ENCODE measurements around the gene SPRR2D. TPM values are rescaled to one million over a fixed set of nuclear protein-coding genes. Genes with fewer than 3 reads are reported as not detected.
A peak's percentile ranks its signal among the peaks of the same experiment; 100 is the strongest.
"Not testable (repeated sequence)": the region's sequence is repeated elsewhere in the genome, so short reads cannot be mapped to it uniquely, and the experiment has no call there.

The SPRR2D gene
- polyA plus RNA-seq, 6 donors from 2014 or later, result not detected

DNA sequence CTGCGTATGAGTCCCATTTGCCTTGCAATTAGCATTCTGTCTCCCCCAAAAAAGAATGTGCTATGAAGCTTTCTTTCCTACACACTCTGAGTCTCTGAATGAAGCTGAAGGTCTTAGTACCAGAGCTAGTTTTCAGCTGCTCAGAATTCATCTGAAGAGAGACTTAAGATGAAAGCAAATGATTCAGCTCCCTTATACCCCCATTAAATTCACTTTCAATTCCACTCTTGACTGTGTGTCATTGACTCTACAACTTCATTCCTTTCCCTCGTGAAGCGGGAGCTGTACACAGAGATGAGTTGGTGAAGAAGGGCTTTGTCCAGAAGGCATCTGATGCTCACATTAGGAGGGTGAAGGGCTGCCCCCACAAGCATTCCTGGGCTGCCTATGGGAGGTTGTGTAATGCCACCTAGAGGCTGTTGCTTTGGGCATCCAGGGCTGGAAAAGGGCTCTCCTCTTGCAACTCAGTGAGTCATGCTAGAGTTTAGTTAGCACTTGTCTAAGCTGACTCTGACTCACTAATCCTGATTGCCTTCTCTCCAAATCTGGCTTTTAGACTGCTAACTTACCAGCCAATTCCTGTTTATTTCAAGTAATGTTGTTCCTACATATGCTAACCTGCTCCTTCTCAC lies 8.1 kb downstream of the SPRR2D start:
- H3K4me1 Mint-ChIP-seq, result peaks cover 5 to 10% (median 6%) of the 10 kb centered on the region in 3 donors
- peaks cover 66 to 81% (median 69%) of the 10 kb centered on the region in 3 donors for H3K27me3 Mint-ChIP-seq
- H3K36me3 Mint-ChIP-seq, result no peaks in the 10 kb centered on the region
- ATAC-seq (ENCODE audit: low read depth in 2 of 2), result no peak
- H3K27ac Mint-ChIP-seq, result no peak overlapping the region
- peaks cover 0 to 18% (median 7%) of the 10 kb centered on the region in 7 donors for H3K9me3 Mint-ChIP-seq
- no peak overlapping the region for H3K4me3 Mint-ChIP-seq
- no peak for DNase-seq

- H3K27me3 Mint-ChIP-seq, result peaks cover 65 to 76% (median 68%) of the 10 kb centered on the region in 3 donors
- H3K4me3 Mint-ChIP-seq, result no peak overlapping the region
- DNase-seq (no peak), ATAC-seq (ENCODE audit: low read depth in 2 of 2) (no peak)
- no peak overlapping the region for H3K27ac Mint-ChIP-seq
- H3K36me3 Mint-ChIP-seq, result no peaks in the 10 kb centered on the region
- peaks cover 0 to 18% (median 5%) of the 10 kb centered on the region in 7 donors for H3K9me3 Mint-ChIP-seq
- peaks cover 5 to 10% (median 6%) of the 10 kb centered on the region in 3 donors for H3K4me1 Mint-ChIP-seq
Measured at GRCh38 chr1:153032073-153032472, 8.8 kb downstream of the SPRR2D start.

DNA sequence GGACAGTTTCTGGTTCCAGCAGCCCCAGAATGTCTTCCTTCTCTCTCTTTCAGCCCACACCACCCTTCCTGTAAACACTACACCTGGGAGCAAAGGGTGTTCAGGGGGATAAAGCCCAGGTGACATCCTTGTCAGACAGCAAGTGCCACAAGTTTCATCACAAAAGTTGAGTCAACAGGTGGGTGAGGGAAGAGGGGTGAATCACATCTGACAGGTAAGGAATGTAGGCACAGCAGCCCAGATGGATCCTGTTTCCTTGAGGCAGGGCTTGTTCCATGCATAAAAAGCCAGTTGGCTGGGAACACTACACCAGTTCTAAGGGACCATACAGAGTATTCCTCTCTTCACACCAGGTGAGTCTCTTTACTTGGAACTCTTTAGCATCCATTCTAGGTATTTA lies 10.0 kb downstream of the SPRR2D start, which contains the start of gene SPRR1B:
Gene SPRR1B, plus strand, starts transcription at position 309 of the 400 bp plus-strand sequence. CDS start 1,143 bp downstream, outside the sequence.
- Mint-ChIP-seq H3K27me3 (peaks cover 59 to 75% (median 73%) of the 10 kb centered on the region in 3 donors), H3K36me3 (no peaks in the 10 kb centered on the region), H3K27ac (no peak within 1 kb of the TSS), H3K4me3 (no peak within 1 kb of the TSS), H3K9me3 (peaks cover 0 to 12% (median 5%) of the 10 kb centered on the region in 7 donors), H3K4me1 (peaks cover 5 to 10% (median 6%) of the 10 kb centered on the region in 3 donors)
- no peak for DNase-seq
- ATAC-seq (ENCODE audit: low read depth in 2 of 2), result no peak

GRCh38 chr1:153028766-153029165 lies 12.2 kb downstream of the SPRR2D start:
- no peak for ATAC-seq (ENCODE audit: low read depth in 2 of 2)
- Mint-ChIP-seq H3K9me3 (peaks cover 0 to 9% (median 3%) of the 10 kb centered on the region in 7 donors), H3K27me3 (peaks cover 49 to 75% (median 74%) of the 10 kb centered on the region in 3 donors), H3K4me3 (no peak overlapping the region), H3K4me1 (peaks cover 5 to 10% (median 6%) of the 10 kb centered on the region in 3 donors), H3K36me3 (no peaks in the 10 kb centered on the region), H3K27ac (no peak overlapping the region)
- no peak for DNase-seq

- no peak for DNase-seq
- Mint-ChIP-seq H3K4me3 (no peak overlapping the region), H3K36me3 (no peaks in the 10 kb centered on the region), H3K9me3 (peaks cover 0 to 9% (median 3%) of the 10 kb centered on the region in 7 donors), H3K27me3 (peaks cover 51 to 73% (median 68%) of the 10 kb centered on the region in 3 donors), H3K27ac (no peak overlapping the region), H3K4me1 (peaks cover 0 to 12% (median 8%) of the 10 kb centered on the region in 3 donors)
- ATAC-seq (ENCODE audit: low read depth in 2 of 2), result no peak
Measured at GRCh38 chr1:153025797-153026196, 15.1 kb downstream of the SPRR2D start.

DNA sequence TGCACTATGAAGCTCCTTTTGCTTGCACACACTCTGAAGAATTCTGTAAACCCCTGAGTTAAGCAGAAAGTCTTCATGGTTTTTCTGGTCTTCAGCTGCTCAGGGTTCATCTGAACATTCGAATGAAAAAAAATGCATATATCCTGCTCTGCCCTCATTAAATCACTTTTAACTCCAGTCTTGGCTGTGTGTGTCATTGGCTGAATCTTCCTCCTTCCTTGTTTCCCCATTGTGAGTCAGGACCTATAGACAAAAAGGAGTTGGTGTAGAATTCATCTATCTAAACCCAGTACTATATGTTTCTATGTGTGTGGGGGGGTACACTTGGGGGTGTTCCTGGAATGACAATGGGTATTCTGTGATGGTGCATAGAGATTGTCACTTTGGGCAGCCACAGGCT lies 16.5 kb downstream of the SPRR2D start:
- Mint-ChIP-seq H3K27me3 (peaks cover 49 to 69% (median 65%) of the 10 kb centered on the region in 3 donors), H3K36me3 (no peaks in the 10 kb centered on the region), H3K4me1 (peaks cover 0 to 12% (median 8%) of the 10 kb centered on the region in 3 donors), H3K9me3 (peaks cover 0 to 9% (median 3%) of the 10 kb centered on the region in 7 donors), H3K4me3 (no peak overlapping the region), H3K27ac (peak overlapping the region in 1 of 6 donors; percentile 17)
- ATAC-seq (ENCODE audit: low read depth in 2 of 2), result no peak
- no peak for DNase-seq

GRCh38 chr1:153023109-153023508 lies 17.8 kb downstream of the SPRR2D start:
- ATAC-seq (ENCODE audit: low read depth in 2 of 2) (no peak), DNase-seq (no peak)
- Mint-ChIP-seq H3K4me1 (peaks cover 0 to 12% (median 8%) of the 10 kb centered on the region in 3 donors), H3K4me3 (no peak overlapping the region), H3K27me3 (peaks cover 44 to 64% (median 60%) of the 10 kb centered on the region in 3 donors), H3K27ac (no peak overlapping the region), H3K36me3 (no peaks in the 10 kb centered on the region), H3K9me3 (peaks cover 0 to 3% (median under 1%) of the 10 kb centered on the region in 7 donors)

DNA sequence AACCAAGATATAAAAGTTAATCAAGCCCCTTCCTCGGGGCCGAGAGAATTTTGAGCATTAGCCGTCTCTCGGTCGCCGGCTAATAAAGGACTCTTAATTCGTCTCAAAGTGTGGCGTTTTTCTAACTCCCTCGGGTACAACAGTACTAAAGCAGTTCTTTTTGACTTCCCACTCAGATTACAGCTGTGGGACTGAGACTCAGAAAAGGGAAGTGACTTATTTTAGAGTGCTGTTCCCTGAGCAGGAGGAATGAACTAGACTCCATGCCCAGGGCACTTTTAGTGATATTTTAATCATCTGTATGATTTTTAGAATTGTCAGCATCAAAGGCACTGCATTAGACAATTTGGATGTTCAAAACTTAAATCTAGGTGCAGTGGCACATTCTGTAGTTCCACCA lies 18.6 kb downstream of the SPRR2D start:
- DNase-seq; ATAC-seq (ENCODE audit: low read depth in 2 of 2); H3K9me3 Mint-ChIP-seq; H3K36me3 Mint-ChIP-seq: not testable (repeated sequence)
- Mint-ChIP-seq H3K4me3 (peak overlapping the region in 1 of 8 donors; percentile 34), H3K27ac (peak overlapping the region in 2 of 6 donors; percentile 25 to 67), H3K27me3 (peaks cover 43 to 66% (median 54%) of the 10 kb centered on the region in 3 donors), H3K4me1 (peaks cover 0 to 12% (median 8%) of the 10 kb centered on the region in 3 donors)

GRCh38 chr1:153021829-153022228 lies 19.1 kb downstream of the SPRR2D start:
- H3K36me3 Mint-ChIP-seq; H3K4me3 Mint-ChIP-seq; DNase-seq; ATAC-seq (ENCODE audit: low read depth in 2 of 2); H3K9me3 Mint-ChIP-seq; H3K27ac Mint-ChIP-seq: not testable (repeated sequence)
- H3K4me1 Mint-ChIP-seq, result peaks cover 0 to 12% (median 8%) of the 10 kb centered on the region in 3 donors
- peaks cover 38 to 64% (median 50%) of the 10 kb centered on the region in 3 donors for H3K27me3 Mint-ChIP-seq

DNA sequence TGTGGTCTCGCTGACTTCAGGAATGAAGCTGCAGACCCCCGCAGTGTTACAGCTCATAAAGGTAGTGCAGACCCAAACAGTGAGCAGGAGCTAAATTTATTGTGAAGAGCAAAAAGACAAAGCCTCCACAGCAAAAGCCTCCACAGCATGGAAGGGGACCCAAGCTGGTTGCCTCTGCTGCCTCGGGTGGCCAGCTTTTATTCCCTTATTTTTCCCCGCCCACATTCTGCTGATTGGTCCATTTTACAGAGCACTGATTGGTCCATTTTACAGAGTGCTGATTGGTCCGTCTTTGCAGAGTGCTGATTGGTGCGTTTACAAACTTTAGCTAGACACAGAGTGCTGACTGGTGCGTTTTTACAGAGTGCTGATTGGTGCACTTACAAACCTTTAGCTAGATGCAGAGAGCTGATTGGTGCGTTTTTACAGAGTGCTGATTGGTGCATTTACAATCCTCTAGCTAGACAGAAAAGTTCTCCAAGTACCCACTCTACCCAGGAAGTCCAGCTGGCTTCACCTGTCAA lies 29.6 kb downstream of the SPRR2D start:
- not testable (repeated sequence) for DNase-seq; H3K4me1 Mint-ChIP-seq; H3K9me3 Mint-ChIP-seq; H3K4me3 Mint-ChIP-seq; H3K27ac Mint-ChIP-seq; H3K36me3 Mint-ChIP-seq; ATAC-seq (ENCODE audit: low read depth in 2 of 2)
- peaks cover 10 to 26% (median 19%) of the 10 kb centered on the region in 3 donors for H3K27me3 Mint-ChIP-seq

DNA sequence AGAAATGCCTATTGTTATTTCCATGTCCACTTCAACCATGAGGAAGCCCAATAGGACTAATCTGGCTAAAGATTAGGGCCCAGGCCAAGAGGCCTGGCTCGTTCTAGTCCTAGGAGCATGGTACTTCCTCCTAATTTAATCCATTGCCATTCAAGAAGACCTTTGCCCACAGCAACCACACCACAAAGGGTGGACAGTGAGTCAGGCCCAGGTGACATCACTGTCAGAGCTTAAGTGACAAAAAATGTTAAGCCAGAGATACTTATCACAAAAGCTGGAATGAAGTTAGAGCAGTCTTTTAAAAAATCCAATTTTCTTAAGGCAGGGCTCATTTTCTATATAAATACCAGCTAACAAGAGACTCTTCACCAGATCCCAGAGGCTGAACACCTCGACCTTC lies 39.5 kb downstream of the SPRR2D start, which contains the start of gene SPRR3:
Gene SPRR3, plus strand, starts transcription at position 368 of the 400 bp plus-strand sequence. CDS start 1,272 bp downstream, outside the sequence.
- ATAC-seq (ENCODE audit: low read depth in 2 of 2) (no peak), DNase-seq (no peak)
- Mint-ChIP-seq H3K4me3 (no peak within 1 kb of the TSS), H3K27ac (peak within 1 kb of the TSS in 1 of 6 donors; percentile 12), H3K36me3 (no peaks in the 10 kb centered on the region), H3K4me1 (no peaks in the 10 kb centered on the region), H3K9me3 (peaks cover 0 to 5% (median 2%) of the 10 kb centered on the region in 7 donors), H3K27me3 (peaks cover 28 to 46% (median 40%) of the 10 kb centered on the region in 3 donors)

DNA sequence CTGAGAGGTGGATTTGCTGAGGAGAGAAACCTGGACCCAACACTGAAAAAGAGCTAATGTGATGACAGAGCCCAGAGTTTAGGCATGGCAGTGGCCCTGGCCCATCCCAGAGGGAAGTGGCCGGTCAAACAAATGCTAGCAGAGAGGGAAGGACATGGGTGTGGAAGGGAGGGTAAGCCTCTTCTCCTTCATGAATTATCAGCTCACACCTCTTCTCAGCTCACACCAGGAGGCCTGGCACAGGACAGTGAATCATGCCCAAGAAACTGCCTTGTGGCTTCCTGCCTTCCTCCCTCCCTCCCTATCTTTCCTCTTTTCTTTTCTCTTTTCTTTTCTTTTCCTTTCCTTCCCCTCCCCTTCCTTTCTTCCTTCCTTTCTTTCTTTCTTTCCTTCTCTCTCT lies 40.6 kb downstream of the SPRR2D start:
- Mint-ChIP-seq H3K27me3 (peaks cover 28 to 46% (median 45%) of the 10 kb centered on the region in 3 donors), H3K4me1 (no peaks in the 10 kb centered on the region), H3K36me3 (no peaks in the 10 kb centered on the region), H3K9me3 (peaks cover 0 to 6% (median 5%) of the 10 kb centered on the region in 7 donors), H3K27ac (no peak overlapping the region), H3K4me3 (no peak overlapping the region)
- DNase-seq (no peak), ATAC-seq (ENCODE audit: low read depth in 2 of 2) (no peak)

DNA sequence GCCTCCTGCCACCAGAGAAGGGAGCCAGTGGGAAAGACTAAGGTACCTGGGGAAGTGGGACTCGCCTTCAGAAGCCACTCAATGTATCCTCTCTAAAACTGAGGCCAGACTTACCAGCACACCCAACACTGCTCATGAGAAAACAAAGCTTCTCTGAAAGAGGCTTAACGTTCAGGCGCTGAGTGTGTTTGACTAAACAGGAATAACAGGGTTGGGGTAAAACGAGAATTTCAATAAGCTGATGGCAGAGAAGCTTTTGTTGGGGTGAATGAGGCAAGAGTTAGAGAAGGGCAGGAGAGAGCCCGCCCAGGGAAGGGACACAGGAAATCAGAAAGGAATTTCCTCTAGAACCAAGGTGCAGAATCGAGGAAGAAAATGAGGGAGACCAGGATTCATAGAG lies 41.1 kb downstream of the SPRR2D start:
- Mint-ChIP-seq H3K4me1 (no peaks in the 10 kb centered on the region), H3K27ac (no peak overlapping the region), H3K4me3 (no peak overlapping the region), H3K36me3 (no peaks in the 10 kb centered on the region), H3K27me3 (peaks cover 28 to 50% (median 46%) of the 10 kb centered on the region in 3 donors), H3K9me3 (peaks cover 0 to 10% (median 8%) of the 10 kb centered on the region in 7 donors)
- ATAC-seq (ENCODE audit: low read depth in 2 of 2) (no peak), DNase-seq (no peak)

Data from naive B cell (primary cell).